H1 (cell line): Measurements from ENCODE around the gene CGB5.

ENCODE experiments used
- EGR1 ChIP-seq: IDR thresholded peaks from 2 replicates; pipeline ENCODE4 v1.6.1; 2011; ENCODE audit warnings: low read depth, low read length, borderline replicate concordance
- JUND ChIP-seq: IDR thresholded peaks from 2 replicates; pipeline ENCODE4 v1.6.1; 2011; ENCODE audit warnings: mild to moderate bottlenecking, improper control_type of control experiment, low read length

DNA sequence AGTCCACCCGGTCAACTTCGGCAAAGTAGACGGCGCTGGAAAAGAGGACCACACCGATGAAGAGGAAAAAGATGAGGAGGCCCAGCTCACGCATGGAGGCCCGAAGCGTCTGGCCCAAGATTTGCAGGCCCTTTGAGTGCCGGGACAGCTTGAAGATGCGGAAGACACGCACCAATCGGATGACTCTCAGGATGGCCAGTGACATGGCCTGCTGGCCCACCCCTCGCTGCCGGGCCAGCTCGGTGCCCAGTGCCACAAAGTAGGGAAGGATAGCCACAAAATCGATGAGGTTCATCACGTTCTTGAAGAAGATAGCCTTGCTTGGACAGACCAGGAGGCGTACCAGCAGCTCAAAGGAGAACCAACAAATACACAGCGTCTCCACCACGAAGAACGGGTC lies 26.8 kb downstream of the CGB5 start:
- TF ChIP-seq EGR1 (no peak), JUND (no peak)
